ENCODE data around the gene C14orf132. TPM values are rescaled to one million over a fixed set of nuclear protein-coding genes. Genes with fewer than 3 reads are reported as not detected.

Gene C14orf132
- total RNA-seq, 2 donors from 2014 or later: 12.3 to 21.9 TPM

GRCh38 chr14:96054661-96055060 lies 15.5 kb downstream of the C14orf132 start:
- TF ChIP-seq CTCF (conservative IDR thresholded peaks at IDR 0.05): no peak
- H3K27me3 Mint-ChIP-seq (ENCODE audit: insufficient read depth): no peaks in the 10 kb centered on the region
- DNase-seq: peak; percentile 0
- Histone ChIP-seq H3K27ac (ENCODE audit: low read depth, low read length) (no peak overlapping the region), H3K4me1 (ENCODE audit: control insufficient read depth, insufficient read depth, low read length) (no peaks in the 10 kb centered on the region), H3K27me3 (ENCODE audit: control insufficient read depth, insufficient read depth, low read length, poor library complexity, severe bottlenecking) (no peaks in the 10 kb centered on the region), H3K36me3 (ENCODE audit: control insufficient read depth, insufficient read depth, low read length) (no peaks in the 10 kb centered on the region), H3K4me3 (ENCODE audit: low read length) (no peak overlapping the region), H3K9me3 (ENCODE audit: control insufficient read depth, low read length) (no peaks in the 10 kb centered on the region), H3K9ac (ENCODE audit: extremely low read depth, low read length, poor library complexity, severe bottlenecking) (no peak overlapping the region)
- H3K4me3 Mint-ChIP-seq: no peak overlapping the region
- no peaks in the 10 kb centered on the region for H3K4me1 Mint-ChIP-seq
- H3K27ac Mint-ChIP-seq: no peak overlapping the region
- 88 to 100% methylated on average over 1 to 2 of the region's 2 CpGs for WGBS, 2 experiments (ENCODE audit: insufficient coverage in 1 of 2, insufficient read length in 1 of 2)
- H3K9me3 Mint-ChIP-seq: no peaks in the 10 kb centered on the region
- H3K36me3 Mint-ChIP-seq (ENCODE audit: low read depth): peaks cover 2% of the 10 kb centered on the region

- DNase-seq: no peak
- no peaks in the 10 kb centered on the region for H3K9me3 Mint-ChIP-seq
- H3K27me3 ChIP-seq (ENCODE audit: control insufficient read depth, insufficient read depth, low read length, poor library complexity, severe bottlenecking): no peaks in the 10 kb centered on the region
- WGBS, 2 experiments (ENCODE audit: insufficient coverage in 1 of 2, insufficient read length in 1 of 2): 92 to 97% methylated on average over 11 to 12 of the region's 12 CpGs
- no peak overlapping the region for H3K4me3 ChIP-seq (ENCODE audit: low read length)
- no peaks in the 10 kb centered on the region for H3K27me3 Mint-ChIP-seq (ENCODE audit: insufficient read depth)
- H3K4me3 Mint-ChIP-seq: no peak overlapping the region
- H3K9me3 ChIP-seq (ENCODE audit: control insufficient read depth, low read length): no peaks in the 10 kb centered on the region
- H3K9ac ChIP-seq (ENCODE audit: extremely low read depth, low read length, poor library complexity, severe bottlenecking): no peak overlapping the region
- H3K4me1 Mint-ChIP-seq: no peaks in the 10 kb centered on the region
- no peaks in the 10 kb centered on the region for H3K4me1 ChIP-seq (ENCODE audit: control insufficient read depth, insufficient read depth, low read length)
- no peak for TF ChIP-seq CTCF (conservative IDR thresholded peaks at IDR 0.05)
- H3K36me3 Mint-ChIP-seq (ENCODE audit: low read depth): peaks cover 2% of the 10 kb centered on the region
- no peaks in the 10 kb centered on the region for H3K36me3 ChIP-seq (ENCODE audit: control insufficient read depth, insufficient read depth, low read length)
- H3K27ac ChIP-seq (ENCODE audit: low read depth, low read length): no peak overlapping the region
- no peak overlapping the region for H3K27ac Mint-ChIP-seq
Measured at GRCh38 chr14:96055065-96055752, 16.0 kb downstream of the C14orf132 start.

DNA sequence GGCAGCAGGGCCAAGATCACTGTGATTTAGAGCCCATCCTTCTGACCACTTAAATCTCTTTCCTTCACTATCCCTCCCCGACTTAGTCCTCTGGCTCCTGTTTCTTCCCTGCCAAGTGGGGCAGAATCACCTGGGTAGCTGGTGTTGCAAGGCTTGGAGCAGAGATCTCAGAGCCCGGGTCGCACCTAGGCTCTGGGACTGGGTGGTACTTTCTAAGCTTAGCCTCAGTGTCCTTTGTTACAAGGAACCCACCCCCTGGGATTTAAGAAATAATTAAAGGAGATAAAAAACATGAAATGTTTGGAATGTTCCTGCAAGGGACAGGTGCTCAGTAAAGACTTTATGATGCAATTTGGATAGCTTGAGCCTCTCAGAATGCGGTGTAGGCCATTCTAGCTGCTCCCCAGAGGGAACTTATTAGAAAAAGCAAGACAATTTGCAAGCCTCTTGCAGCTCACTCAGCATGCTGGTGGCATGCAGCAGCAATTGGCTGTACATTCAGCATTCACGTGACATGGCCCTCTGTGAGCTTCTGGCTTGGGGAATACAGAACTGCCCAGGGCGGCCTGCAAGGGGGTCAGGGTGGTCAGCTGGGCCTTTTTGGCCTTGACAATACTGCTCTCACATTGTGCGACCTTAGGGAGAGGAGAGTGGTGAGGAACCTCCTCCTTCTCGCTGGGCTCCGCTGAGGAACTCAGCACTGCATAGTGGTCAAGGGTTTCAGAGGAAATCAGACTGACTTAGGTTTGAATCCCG lies 16.8 kb downstream of the C14orf132 start:
- H3K27ac Mint-ChIP-seq: no peak overlapping the region
- no peaks in the 10 kb centered on the region for H3K36me3 ChIP-seq (ENCODE audit: control insufficient read depth, insufficient read depth, low read length)
- no peak overlapping the region for H3K4me3 ChIP-seq (ENCODE audit: low read length)
- H3K9me3 Mint-ChIP-seq: no peaks in the 10 kb centered on the region
- no peak overlapping the region for H3K4me3 Mint-ChIP-seq
- no peak overlapping the region for H3K27ac ChIP-seq (ENCODE audit: low read depth, low read length)
- TF ChIP-seq CTCF (conservative IDR thresholded peaks at IDR 0.05): no peak
- no peaks in the 10 kb centered on the region for H3K4me1 Mint-ChIP-seq
- no peaks in the 10 kb centered on the region for H3K9me3 ChIP-seq (ENCODE audit: control insufficient read depth, low read length)
- no peaks in the 10 kb centered on the region for H3K27me3 ChIP-seq (ENCODE audit: control insufficient read depth, insufficient read depth, low read length, poor library complexity, severe bottlenecking)
- no peak overlapping the region for H3K9ac ChIP-seq (ENCODE audit: extremely low read depth, low read length, poor library complexity, severe bottlenecking)
- H3K27me3 Mint-ChIP-seq (ENCODE audit: insufficient read depth): no peaks in the 10 kb centered on the region
- WGBS, 2 experiments (ENCODE audit: insufficient coverage in 1 of 2, insufficient read length in 1 of 2): 82 to 84% methylated on average over 8 to 10 of the region's 10 CpGs
- DNase-seq: no peak
- H3K4me1 ChIP-seq (ENCODE audit: control insufficient read depth, insufficient read depth, low read length): no peaks in the 10 kb centered on the region
- H3K36me3 Mint-ChIP-seq (ENCODE audit: low read depth): peaks cover 2% of the 10 kb centered on the region

All from endodermal cell (in vitro differentiated cells).